ENCODE results near the gene PDE4B.

Gene PDE4B

GRCh38 chr1:66266350-66266749, 473.7 kb downstream of the PDE4B start:
- Histone ChIP-seq H3K9ac (ENCODE audit: low read depth, low read length, poor library complexity, severe bottlenecking) (no peak overlapping the region), H3K4me2 (ENCODE audit: low read depth, low read length, poor library complexity, severe bottlenecking) (no peak overlapping the region), H3K9me2 (replicated peaks; ENCODE audit: low read depth, low read length) (no peaks in the 10 kb centered on the region), H3K79me2 (ENCODE audit: insufficient read depth, low read length) (no peaks in the 10 kb centered on the region), H3K4me1 (ENCODE audit: insufficient read depth, low read length, poor library complexity, severe bottlenecking) (peaks cover 6% of the 10 kb centered on the region), H3K36me3 (ENCODE audit: insufficient read depth, low read length) (no peaks in the 10 kb centered on the region), H3K27me3 (ENCODE audit: insufficient read depth, low read length, poor library complexity, severe bottlenecking) (no peaks in the 10 kb centered on the region), H3K4me3 (ENCODE audit: low read length, poor library complexity, severe bottlenecking) (no peak overlapping the region), H2AFZ (ENCODE audit: low read length) (no peak overlapping the region), H3K9me3 (ENCODE audit: insufficient read depth, low read depth, low read length) (no peaks in the 10 kb centered on the region), H4K20me1 (ENCODE audit: insufficient read depth, low read length, poor library complexity, severe bottlenecking) (no peaks in the 10 kb centered on the region), H3F3A (ENCODE audit: low read depth) (no peaks in the 10 kb centered on the region)
- TF ChIP-seq CTCF (conservative IDR thresholded peaks at IDR 0.05; ENCODE audit: low read length): no peak
- TF ChIP-seq EZH2phosphoT487 (IDR thresholded peaks at IDR 0.05; ENCODE audit: borderline replicate concordance): no peak

- Histone ChIP-seq H3K36me3 (ENCODE audit: insufficient read depth, low read length) (no peaks in the 10 kb centered on the region), H3K4me2 (ENCODE audit: low read depth, low read length, poor library complexity, severe bottlenecking) (no peak overlapping the region), H3F3A (ENCODE audit: low read depth) (no peaks in the 10 kb centered on the region), H3K9me2 (replicated peaks; ENCODE audit: low read depth, low read length) (no peaks in the 10 kb centered on the region), H3K9me3 (ENCODE audit: insufficient read depth, low read depth, low read length) (no peaks in the 10 kb centered on the region), H3K27me3 (ENCODE audit: insufficient read depth, low read length, poor library complexity, severe bottlenecking) (no peaks in the 10 kb centered on the region), H3K9ac (ENCODE audit: low read depth, low read length, poor library complexity, severe bottlenecking) (no peak overlapping the region), H4K20me1 (ENCODE audit: insufficient read depth, low read length, poor library complexity, severe bottlenecking) (no peaks in the 10 kb centered on the region), H3K79me2 (ENCODE audit: insufficient read depth, low read length) (no peaks in the 10 kb centered on the region), H3K4me3 (ENCODE audit: low read length, poor library complexity, severe bottlenecking) (no peak overlapping the region), H3K4me1 (ENCODE audit: insufficient read depth, low read length, poor library complexity, severe bottlenecking) (peaks cover 8% of the 10 kb centered on the region), H2AFZ (ENCODE audit: low read length) (no peak overlapping the region)
- TF ChIP-seq EZH2phosphoT487 (IDR thresholded peaks at IDR 0.05; ENCODE audit: borderline replicate concordance) (no peak), CTCF (conservative IDR thresholded peaks at IDR 0.05; ENCODE audit: low read length) (no peak)
Measured at GRCh38 chr1:66266756-66267155, 474.1 kb downstream of the PDE4B start.

- H3K4me2 ChIP-seq (ENCODE audit: low read depth, low read length, poor library complexity, severe bottlenecking): no peak overlapping the region
Measured at GRCh38 chr1:66267201-66267940, 474.7 kb downstream of the PDE4B start.

More at GRCh38 chr1:66267201-66267940, 474.7 kb downstream of the PDE4B start:
- no peaks in the 10 kb centered on the region for H3K9me2 ChIP-seq (replicated peaks; ENCODE audit: low read depth, low read length)
- H4K20me1 ChIP-seq (ENCODE audit: insufficient read depth, low read length, poor library complexity, severe bottlenecking): no peaks in the 10 kb centered on the region
- no peaks in the 10 kb centered on the region for H3K36me3 ChIP-seq (ENCODE audit: insufficient read depth, low read length)
- H3K27me3 ChIP-seq (ENCODE audit: insufficient read depth, low read length, poor library complexity, severe bottlenecking): no peaks in the 10 kb centered on the region
- TF ChIP-seq EZH2phosphoT487 (IDR thresholded peaks at IDR 0.05; ENCODE audit: borderline replicate concordance): no peak
- no peak for TF ChIP-seq CTCF (conservative IDR thresholded peaks at IDR 0.05; ENCODE audit: low read length)
- H3K4me1 ChIP-seq (ENCODE audit: insufficient read depth, low read length, poor library complexity, severe bottlenecking): peaks cover 14% of the 10 kb centered on the region
- no peaks in the 10 kb centered on the region for H3F3A ChIP-seq (ENCODE audit: low read depth)
- H2AFZ ChIP-seq (ENCODE audit: low read length): no peak overlapping the region
- H3K79me2 ChIP-seq (ENCODE audit: insufficient read depth, low read length): no peaks in the 10 kb centered on the region
- H3K9ac ChIP-seq (ENCODE audit: low read depth, low read length, poor library complexity, severe bottlenecking): no peak overlapping the region
- H3K4me3 ChIP-seq (ENCODE audit: low read length, poor library complexity, severe bottlenecking): no peak overlapping the region
- H3K9me3 ChIP-seq (ENCODE audit: insufficient read depth, low read depth, low read length): no peaks in the 10 kb centered on the region

Data from Loucy (cell line).